Ecto neural progenitor cell (in vitro differentiated cells): ENCODE results near the gene MYDGF.
"Not testable (repeated sequence)": the region's sequence is repeated elsewhere in the genome, so short reads cannot be mapped to it uniquely, and the experiment has no call there.

Source experiments
- DNase-seq: peaks from one replicate; pipeline ENCODE4 v3.0.0-alpha.2; 2018; ENCODE audit warnings: low spot score

MYDGF gene

DNA sequence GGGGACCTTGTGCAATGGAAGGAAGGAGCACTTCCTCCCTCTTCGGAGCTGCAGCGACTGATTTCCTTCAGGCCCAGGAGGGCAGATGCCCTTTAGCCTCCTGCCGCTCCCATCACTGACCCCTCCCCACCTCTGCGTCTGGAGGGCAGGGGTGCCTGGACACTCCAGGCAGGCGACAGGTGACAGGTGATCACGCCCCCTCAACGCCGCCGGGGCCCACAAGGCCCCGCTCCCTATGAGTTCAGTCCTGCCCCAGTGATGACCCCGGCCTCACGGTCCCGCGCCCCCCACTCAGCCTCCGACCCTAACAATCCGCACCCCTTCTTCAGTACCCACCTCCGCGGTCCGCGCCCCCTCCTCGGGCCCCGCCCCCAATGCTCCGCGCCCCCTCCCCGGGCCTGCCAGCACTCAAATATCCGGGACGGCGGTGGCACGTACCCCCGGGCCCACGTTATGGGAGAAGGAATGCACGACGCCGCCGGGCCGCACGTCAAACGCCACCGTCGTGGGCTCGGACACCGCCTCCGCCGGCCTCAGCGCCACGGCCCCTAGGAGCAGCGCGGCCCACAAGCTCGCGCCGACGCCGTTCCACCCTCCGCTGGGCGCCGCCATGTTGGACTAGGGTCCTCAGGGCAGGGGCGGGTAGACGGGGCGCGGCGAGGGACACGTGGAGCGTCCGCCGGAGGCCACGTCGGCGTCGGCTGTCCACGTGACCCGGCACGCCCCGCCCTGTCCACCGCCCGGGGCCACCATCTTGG is at the start of gene MYDGF:
MYDGF (minus strand) TSS at position 620 of the 758 bp plus-strand sequence; CDS start at position 612, 8 bp downstream.
- DNase-seq: peak; percentile 95

DNA sequence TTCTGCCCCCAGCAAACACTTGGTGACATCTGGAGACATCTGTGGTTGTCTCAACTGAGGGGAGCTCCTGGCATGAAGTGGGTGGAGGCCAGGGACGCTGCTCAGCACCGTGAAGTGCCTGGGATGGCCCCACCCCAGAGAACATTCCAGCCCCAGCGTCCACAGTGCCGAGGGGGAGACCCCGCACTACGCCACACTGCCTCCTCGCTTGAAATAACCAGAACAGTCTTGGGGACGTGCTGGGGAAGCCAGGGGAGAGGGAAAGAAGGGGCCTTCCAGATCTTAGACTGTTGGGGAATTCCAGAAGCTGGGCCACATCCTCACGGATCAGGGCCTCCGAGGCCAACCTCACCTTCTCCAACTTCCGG is 49.3 kb upstream of the MYDGF start:
- DNase-seq: no peak

DNA sequence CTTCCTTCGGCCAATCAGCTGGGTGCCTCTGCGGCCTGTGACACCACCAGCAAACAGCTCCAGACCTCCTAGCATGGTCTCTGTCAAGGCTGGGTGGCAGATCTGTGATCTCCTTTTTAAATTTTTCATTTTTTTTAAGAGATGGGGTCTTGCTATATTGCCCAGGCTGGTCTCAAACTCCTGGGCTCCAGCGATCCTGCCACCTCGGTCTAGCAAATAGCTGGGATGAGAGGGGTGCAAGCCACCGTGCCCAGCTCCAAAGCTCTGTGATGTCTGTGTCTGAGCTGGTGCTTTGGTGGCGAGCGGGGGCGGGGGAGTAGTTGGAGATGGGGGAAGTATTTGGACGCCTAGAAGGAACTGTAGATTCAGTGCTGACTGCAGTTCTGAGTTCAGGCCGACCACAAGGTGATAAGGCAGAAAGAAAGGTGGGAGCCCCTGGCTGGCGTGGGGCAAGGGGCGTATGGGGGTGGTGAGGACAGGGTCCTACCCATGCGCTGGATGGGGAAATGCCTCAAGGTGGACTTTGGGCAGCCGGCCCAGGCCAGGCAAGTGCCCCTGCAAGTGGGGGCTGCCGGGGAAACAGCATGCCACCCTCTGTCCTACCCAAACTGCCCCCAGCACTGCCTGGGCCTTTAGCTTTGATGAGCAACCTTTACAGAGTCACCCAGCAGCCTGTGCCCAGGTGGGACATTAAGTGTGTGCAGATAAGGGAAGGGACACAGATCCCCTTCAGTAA is 48.0 kb upstream of the MYDGF start:
- no peak for DNase-seq

DNA sequence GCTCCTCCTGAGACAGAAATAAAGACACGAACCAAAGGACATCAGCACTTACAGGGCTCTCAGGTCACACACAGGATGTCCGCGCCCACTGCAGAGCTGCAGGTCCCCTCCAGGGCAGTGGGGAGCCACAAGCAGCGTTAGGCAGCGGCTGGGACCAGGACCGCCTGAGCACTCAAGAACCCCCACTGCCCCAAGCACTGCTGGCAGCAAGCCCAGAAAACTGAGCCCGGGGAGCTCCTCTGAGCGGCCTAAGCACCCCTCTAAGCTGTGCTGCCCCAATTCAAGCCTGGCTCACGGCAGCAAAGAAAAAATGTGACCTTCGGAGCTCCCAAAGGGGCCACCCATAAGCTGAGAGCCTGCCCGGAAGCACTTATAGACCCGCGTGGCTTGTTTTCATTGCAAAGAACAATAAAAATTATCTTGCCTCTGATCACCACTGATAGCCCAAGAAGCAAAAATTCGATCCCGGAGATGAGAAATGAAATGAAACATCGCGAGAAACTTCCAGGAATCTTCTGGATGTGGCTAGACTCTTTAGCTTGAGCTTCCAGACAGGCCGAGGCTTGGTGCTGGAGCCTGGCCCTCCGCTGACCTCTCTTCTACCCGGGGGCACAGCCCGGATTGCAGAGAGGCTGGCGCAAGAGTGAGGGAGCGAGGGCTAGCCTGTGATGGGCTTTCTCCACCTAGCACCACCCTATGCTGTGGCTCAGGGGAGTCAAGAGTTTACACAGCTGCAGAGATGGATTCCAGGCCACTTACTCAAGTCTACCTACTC is 47.2 kb upstream of the MYDGF start:
- DNase-seq: no peak

- no peak for DNase-seq
Observed at GRCh38 chr19:4715529-4716221, 45.5 kb upstream of the MYDGF start.

DNA sequence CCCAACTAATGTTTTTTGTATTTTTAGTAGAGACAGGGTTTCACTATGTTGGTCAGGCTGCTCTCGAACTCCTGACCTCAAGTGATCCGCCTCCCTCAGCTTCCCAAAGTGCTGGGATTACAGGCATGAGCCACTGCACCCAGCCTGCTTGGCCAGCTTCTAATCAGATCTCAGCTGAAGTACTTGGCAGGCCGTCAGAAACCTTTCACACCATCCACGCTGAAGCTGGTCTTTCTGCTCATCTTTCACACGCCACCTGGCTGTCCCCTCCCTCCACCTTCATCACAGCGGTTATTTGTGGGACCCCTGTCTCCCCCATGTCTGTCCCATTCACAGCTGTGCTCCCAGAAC is 45.0 kb upstream of the MYDGF start:
- not testable (repeated sequence) for DNase-seq

GRCh38 chr19:4714016-4714415 is 43.9 kb upstream of the MYDGF start:
- no peak for DNase-seq

DNA sequence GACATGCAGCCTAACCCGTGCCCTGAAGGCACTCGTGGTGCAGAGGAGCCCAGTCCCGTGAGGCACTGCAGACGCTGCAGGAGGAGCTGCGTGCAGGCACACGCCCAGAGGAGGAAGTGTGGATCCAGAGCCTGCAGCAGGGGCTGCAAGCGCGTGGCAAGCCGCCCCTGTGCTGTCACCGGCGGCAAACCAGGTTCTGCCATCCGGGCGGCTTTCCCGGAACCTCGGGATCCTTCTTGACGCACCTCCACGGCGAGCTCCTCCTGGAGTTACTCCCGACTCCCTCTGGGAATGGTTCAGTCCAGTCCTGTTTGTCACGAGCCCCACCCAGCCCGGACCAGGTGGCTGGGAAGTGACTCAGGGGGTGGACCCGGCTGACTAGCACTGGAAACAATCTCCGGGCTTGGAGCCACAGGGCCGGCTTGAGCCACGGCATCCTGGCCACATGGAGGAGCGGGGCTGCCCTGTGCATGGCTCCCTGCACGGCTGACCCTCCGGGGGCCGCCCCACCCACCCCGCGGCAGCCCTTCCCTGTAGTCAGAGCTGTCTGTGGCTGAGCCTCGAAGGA is 43.3 kb upstream of the MYDGF start:
- no peak for DNase-seq

GRCh38 chr19:4712771-4713170 is 42.6 kb upstream of the MYDGF start:
- DNase-seq: no peak

DNA sequence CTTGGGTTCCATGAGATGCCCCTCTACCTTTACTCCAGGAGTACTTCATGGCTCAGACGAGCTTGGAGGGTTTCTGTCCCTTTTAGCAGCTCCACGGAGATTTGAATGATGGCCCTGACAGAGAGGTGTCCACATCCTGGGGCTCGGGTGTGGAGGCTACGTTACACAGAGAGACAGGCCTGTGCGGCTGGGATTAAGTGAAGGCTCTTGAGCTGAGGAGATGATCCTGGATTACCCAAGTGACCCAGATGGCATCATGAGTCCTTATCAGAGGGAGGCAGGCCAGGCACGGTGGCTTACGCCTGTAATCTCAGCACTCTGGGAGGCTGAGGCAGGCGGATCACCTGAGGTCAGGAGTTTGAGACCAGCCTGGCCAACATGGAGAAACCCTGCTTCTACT is 41.1 kb upstream of the MYDGF start:
- DNase-seq: no peak

DNA sequence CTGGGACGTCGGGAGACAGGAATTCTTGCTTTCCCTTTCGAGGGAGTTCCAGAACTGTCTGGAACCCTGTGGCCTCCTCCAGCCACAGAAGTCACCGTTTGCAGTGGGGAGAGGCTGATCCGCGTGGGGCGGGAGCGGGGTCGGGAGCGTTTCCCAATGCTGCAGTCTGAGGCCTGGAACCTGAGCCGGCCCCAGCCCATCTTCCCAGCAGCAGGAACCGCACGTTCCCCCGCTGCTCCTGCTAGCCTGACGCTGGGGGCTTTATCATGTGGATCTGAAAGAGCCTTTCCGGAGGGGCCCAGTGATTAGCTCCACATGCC is 40.1 kb upstream of the MYDGF start:
- DNase-seq: no peak

DNA sequence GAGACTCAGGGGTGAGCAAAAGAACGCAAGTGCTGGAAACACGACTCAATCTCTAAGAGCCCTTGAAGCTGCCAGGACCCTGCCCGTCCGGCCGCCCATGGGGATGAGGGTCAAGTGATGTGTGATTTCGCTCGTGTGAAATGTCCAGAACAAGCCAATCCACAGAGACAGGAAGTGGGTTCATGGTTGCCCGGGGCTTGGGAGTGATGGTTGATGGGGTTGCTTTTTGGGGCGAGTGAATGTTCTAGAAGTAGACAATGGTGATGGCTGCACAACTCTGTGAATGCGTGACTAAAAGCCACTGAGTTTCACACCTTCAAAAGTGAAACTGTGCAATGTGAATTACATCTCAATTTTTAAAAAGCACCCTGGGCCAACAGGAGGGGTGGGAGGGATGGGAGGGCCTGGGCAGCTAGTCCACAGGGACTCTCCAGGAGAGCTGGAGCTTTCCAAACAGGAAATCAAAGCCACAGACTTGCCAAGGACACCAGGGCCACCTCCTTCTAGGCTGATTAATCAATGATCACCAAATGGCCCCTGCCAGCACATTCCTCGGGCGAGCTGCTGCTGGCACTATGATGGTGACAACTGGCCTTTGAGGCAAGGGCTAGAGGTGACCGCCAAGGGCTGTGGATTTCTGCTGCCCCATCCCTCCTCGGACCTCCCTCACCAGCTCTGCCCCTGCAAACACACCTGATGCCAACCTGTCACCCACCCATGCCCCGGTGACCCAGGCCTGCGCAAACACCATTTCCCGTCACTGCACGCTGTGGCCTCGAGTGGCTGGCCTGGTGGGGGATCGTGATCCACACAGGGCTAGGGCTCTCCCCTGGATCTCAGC is 39.5 kb upstream of the MYDGF start:
- DNase-seq: no peak

GRCh38 chr19:4707956-4708650 is 38.0 kb upstream of the MYDGF start:
- DNase-seq: no peak

DNA sequence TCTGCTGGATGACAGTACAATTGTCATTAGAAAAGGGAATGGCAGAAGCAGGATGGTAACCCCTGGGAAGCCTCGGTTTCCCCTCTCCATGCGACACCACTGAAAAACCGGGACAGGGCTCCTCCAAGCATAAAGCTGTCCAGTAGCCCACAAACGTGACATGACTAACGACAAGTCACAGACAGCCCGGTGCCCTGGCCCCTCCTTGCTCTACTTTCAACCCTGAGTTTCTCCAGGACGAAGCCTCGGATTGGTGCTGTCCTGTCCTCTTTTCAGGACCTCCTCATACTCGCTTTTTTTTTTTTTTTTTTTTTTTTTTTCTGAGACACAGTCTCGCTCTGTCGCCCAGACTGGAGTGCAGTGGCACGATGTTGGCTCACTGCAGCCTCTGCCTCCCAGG is 37.2 kb upstream of the MYDGF start:
- DNase-seq: no peak

DNA sequence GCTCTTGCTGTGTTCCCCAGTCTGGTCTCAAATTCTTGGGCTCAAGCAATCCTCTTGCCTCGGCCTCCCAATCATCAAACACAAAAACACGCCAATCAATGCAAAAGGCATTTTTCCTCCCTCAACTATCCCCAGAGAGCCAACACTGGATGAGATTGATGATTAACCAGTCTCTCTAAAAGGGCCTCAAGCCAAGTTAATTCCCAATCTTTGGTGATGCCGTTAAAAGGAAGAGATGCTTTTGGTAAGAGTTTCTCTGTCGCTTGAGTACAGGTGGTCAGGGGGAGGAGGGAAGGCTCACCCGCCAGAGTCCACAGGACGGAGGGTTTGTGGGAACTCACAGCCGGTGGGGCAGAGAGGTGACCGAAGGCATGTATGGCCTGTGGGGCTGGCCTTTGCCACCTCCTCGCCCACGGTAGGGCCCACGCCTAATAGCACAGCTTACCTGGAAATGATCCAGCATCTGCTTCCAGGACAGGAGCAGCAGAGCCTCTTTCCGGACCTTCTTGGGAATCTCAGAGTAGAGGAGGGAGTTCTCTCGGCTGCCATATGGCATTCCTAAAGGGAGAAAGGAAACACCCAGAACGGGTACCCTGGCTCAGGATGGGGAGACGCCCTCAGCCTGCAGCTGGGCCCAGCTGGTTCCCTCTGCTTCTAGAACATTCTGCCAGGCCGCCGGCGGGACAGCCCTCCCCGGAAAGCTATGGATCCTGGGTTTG is 35.4 kb upstream of the MYDGF start:
- no peak for DNase-seq

DNA sequence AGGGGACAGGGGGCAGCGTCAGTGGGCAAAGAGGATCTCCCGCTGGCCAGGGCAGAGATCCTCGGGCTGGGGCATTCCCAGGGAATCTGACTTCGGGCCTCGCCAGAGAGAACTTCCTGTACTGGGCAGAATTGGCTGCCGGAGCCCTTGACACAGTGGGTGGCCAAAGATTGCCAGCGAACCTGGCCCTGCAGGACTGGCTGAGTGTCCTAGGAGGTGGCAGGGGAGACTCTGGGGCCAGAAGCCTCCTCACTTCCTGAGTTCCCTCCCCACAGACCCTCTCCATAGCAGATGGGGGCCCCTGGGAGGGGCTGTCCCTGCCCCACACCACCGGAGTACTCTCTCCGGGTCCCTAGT is 34.2 kb upstream of the MYDGF start:
- no peak for DNase-seq

DNA sequence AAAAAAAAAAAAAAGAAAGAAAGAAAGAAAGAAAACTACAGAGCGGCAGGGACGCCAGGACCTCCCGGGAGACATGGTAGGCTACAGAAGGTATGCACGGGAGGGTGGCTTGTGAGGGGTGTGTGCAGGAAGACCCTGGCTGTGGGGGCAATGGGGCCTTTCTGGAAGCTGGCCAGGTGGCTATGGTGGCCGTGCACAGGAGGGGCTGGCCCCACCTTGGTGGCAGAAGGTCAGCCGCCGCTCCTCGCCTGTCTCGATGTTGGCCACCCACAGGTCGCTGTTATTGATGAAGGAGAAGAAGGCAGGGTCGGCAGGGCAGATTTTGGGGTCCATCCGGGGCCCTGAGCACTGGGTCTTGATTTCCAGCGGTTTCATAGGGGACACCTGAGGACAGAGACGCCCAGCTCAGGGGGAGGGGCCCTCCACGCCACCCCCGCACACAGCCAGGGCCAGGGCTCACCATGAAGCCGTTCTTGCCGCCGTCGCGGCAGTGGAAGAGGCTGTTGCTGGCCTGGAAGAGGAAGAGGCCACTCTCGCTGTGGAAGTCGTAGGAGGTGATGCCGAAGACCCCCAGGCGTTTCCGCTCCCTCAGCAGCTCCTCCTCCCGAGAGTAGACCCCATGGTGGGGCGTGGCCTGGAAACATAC is 33.7 kb upstream of the MYDGF start:
- no peak for DNase-seq

GRCh38 chr19:4702764-4703163 is 32.6 kb upstream of the MYDGF start:
- DNase-seq: no peak

- no peak for DNase-seq
Observed at GRCh38 chr19:4701557-4701956, 31.4 kb upstream of the MYDGF start.

GRCh38 chr19:4700693-4700970 is 30.5 kb upstream of the MYDGF start:
- DNase-seq: no peak
